Measurements from ENCODE around the gene ALDH5A1. TPM values are rescaled to one million over a fixed set of nuclear protein-coding genes. Genes with fewer than 3 reads are reported as not detected.

Gene ALDH5A1
- polyA plus RNA-seq, 1 experiment, result 0.35 TPM

GRCh38 chr6:24554474-24554873, 59.7 kb downstream of the ALDH5A1 start:
- Histone ChIP-seq H3K27ac (ENCODE audit: low read depth, low read length) (no peak overlapping the region), H3K9me3 (ENCODE audit: control insufficient read depth, insufficient read depth, low read length) (no peaks in the 10 kb centered on the region), H3K27me3 (ENCODE audit: control insufficient read depth, insufficient read depth, low read length) (no peaks in the 10 kb centered on the region), H3K4me3 (ENCODE audit: low read depth, low read length) (no peak overlapping the region)
- TF ChIP-seq CTCF (IDR thresholded peaks at IDR 0.05; ENCODE audit: low read depth, low read length), result no peak
- no peak for DNase-seq (ENCODE audit: low read depth, low spot score)
- ChIA-PET POLR2A (no interaction called here), CTCF (no interaction called here)

GRCh38 chr6:24558516-24558915, 63.7 kb downstream of the ALDH5A1 start:
- H3K27me3 ChIP-seq (ENCODE audit: control insufficient read depth, insufficient read depth, low read length), result no peaks in the 10 kb centered on the region
- H3K27ac ChIP-seq (ENCODE audit: low read depth, low read length), result no peak overlapping the region
- no peak for DNase-seq (ENCODE audit: low read depth, low spot score)
- no peak overlapping the region for H3K4me3 ChIP-seq (ENCODE audit: low read depth, low read length)
- CTCF ChIA-PET, result no interaction called here
- POLR2A ChIA-PET, result no interaction called here
- H3K9me3 ChIP-seq (ENCODE audit: control insufficient read depth, insufficient read depth, low read length), result no peaks in the 10 kb centered on the region
- TF ChIP-seq CTCF (IDR thresholded peaks at IDR 0.05; ENCODE audit: low read depth, low read length), result no peak

- ChIA-PET POLR2A (no interaction called here), CTCF (interaction anchor here (0.8 to 1.5 kb wide), 2 partner anchors 17 to 21 kb away, joined by 3 to 5 read pairs; no protein-coding TSS in a partner anchor)
- no peaks in the 10 kb centered on the region for H3K9me3 ChIP-seq (ENCODE audit: control insufficient read depth, insufficient read depth, low read length)
- no peak for DNase-seq (ENCODE audit: low read depth, low spot score)
- TF ChIP-seq CTCF (IDR thresholded peaks at IDR 0.05; ENCODE audit: low read depth, low read length), result no peak
- no peak overlapping the region for H3K4me3 ChIP-seq (ENCODE audit: low read depth, low read length)
- no peaks in the 10 kb centered on the region for H3K27me3 ChIP-seq (ENCODE audit: control insufficient read depth, insufficient read depth, low read length)
- no peak overlapping the region for H3K27ac ChIP-seq (ENCODE audit: low read depth, low read length)
Observed at GRCh38 chr6:24564081-24564480, 69.3 kb downstream of the ALDH5A1 start.

- TF ChIP-seq CTCF (IDR thresholded peaks at IDR 0.05; ENCODE audit: low read depth, low read length), result no peak
- CTCF ChIA-PET, result interaction anchor here (1.5 kb wide), 1 partner anchor 16 kb away, joined by 5 read pairs; no protein-coding TSS in a partner anchor
- no peak for DNase-seq (ENCODE audit: low read depth, low spot score)
- H3K4me3 ChIP-seq (ENCODE audit: low read depth, low read length), result no peak overlapping the region
- H3K27ac ChIP-seq (ENCODE audit: low read depth, low read length), result no peak overlapping the region
- no peaks in the 10 kb centered on the region for H3K9me3 ChIP-seq (ENCODE audit: control insufficient read depth, insufficient read depth, low read length)
- no peaks in the 10 kb centered on the region for H3K27me3 ChIP-seq (ENCODE audit: control insufficient read depth, insufficient read depth, low read length)
- POLR2A ChIA-PET, result no interaction called here
Observed at GRCh38 chr6:24565196-24565595, 70.4 kb downstream of the ALDH5A1 start.

- DNase-seq (ENCODE audit: low read depth, low spot score), result no peak
- TF ChIP-seq CTCF (IDR thresholded peaks at IDR 0.05; ENCODE audit: low read depth, low read length), result no peak
- ChIA-PET CTCF (no interaction called here), POLR2A (no interaction called here)
- H3K4me3 ChIP-seq (ENCODE audit: low read depth, low read length), result no peak overlapping the region
- no peaks in the 10 kb centered on the region for H3K9me3 ChIP-seq (ENCODE audit: control insufficient read depth, insufficient read depth, low read length)
- H3K27me3 ChIP-seq (ENCODE audit: control insufficient read depth, insufficient read depth, low read length), result no peaks in the 10 kb centered on the region
- H3K27ac ChIP-seq (ENCODE audit: low read depth, low read length), result no peak overlapping the region
Observed at GRCh38 chr6:24566020-24566767, 71.4 kb downstream of the ALDH5A1 start.

All from AG04450 (cell line).